Fibroblast of lung (primary cell): Measurements from ENCODE around the gene GDPD4.

Experiments used
- EZH2 ChIP-seq: IDR thresholded peaks from 2 replicates; pipeline ENCODE4 v1.5.1; 2012; ENCODE audit warnings: low read length, control low read depth, mild to moderate bottlenecking; ENCODE audit errors: missing control alignments
- TF ChIP-seq, protein P1 (sequence below), 2 donors: IDR thresholded peaks in 1 of 2; conservative IDR thresholded peaks in 1 of 2; 1 replicate in 1 of 2; 2 replicates in 1 of 2; pipeline ENCODE4 v1.5.1; 2011 to 2012; ENCODE audit warnings: low read length in 2 of 2, control low read depth in 1 of 2, inconsistent platforms in 1 of 2, low read depth in 1 of 2, mild to moderate bottlenecking in 1 of 2

DNA sequence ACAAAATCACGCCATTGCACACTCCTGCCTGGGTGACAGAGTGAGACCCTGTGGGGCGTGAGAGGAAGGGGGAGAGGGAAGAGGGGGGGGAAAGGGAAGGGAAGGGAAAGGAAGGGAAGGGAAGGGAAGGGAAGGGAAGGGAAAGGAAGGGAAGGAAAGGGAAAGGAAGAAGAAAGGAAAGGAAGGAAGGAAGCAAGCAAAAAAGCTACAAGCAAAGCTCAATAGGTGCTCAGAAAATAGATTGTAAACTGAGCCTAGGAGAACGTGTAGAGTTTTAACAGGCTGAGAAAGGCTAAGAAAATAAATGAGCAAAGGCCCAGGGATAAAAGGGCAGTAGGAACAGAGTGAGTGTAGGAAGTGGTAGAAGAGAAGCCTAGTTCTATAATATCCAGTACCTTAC lies 30.8 kb upstream of the GDPD4 start:
- TF ChIP-seq, protein P1, sequence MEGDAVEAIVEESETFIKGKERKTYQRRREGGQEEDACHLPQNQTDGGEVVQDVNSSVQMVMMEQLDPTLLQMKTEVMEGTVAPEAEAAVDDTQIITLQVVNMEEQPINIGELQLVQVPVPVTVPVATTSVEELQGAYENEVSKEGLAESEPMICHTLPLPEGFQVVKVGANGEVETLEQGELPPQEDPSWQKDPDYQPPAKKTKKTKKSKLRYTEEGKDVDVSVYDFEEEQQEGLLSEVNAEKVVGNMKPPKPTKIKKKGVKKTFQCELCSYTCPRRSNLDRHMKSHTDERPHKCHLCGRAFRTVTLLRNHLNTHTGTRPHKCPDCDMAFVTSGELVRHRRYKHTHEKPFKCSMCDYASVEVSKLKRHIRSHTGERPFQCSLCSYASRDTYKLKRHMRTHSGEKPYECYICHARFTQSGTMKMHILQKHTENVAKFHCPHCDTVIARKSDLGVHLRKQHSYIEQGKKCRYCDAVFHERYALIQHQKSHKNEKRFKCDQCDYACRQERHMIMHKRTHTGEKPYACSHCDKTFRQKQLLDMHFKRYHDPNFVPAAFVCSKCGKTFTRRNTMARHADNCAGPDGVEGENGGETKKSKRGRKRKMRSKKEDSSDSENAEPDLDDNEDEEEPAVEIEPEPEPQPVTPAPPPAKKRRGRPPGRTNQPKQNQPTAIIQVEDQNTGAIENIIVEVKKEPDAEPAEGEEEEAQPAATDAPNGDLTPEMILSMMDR (conservative IDR thresholded peaks at IDR 0.05 in 1 of 2, IDR thresholded peaks at IDR 0.05 in 1 of 2; ENCODE audit: low read depth in 1 of 2, low read length in 2 of 2), result no peak
- TF ChIP-seq EZH2, result no peak
